ENCODE data around the gene PEPD. TPM values are rescaled to one million over a fixed set of nuclear protein-coding genes. Genes with fewer than 3 reads are reported as not detected.

Gene PEPD
- total RNA-seq, 1 donor from 2014 or later: 30.0 TPM

DNA sequence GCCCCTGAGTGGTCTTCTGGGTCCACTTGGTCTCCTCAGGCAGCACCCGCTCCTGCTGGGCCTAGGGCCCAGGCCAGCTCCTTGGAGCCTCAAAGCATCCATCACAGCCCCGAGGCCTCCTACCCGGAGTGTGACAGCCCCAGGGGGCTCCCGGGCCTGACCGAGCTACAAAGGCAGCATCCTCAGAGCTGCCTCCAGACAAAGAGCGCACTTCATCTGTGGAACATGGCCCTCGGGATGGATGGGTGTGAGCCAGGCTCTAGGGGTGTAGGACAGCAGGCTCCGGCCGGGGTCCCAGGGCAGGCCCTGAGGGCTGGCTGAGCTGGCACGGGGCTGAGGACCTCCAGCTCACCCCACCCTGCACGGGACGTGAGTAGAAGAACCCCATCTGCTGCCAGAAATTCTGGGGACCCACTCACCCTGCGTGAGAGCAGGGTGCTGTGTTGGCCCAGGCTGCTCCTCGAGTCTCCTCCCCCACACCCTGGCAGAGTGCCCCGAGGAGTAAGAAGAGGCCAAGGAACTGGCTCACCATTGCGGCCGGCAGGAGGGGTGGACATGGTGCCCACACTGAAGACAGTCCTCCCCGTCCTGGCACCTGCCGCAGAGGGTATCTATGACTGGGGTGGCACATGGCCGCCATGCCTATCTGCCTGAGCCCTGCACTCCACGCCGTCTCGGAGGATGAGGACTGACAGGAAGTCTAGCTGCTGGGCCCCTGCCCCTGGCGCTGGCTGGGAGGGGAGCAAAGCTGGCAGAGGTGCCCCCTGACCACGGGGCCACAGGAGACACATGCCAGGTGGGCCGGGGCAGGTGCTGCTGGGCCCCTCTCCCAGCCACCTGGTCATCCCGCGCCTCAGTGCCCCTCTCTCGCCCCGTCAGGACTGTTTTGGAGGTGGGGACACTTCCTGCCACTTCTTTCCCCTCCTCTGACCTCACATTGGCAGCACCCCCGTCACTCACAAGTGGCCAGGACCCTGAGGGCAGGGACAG is 125.7 kb downstream of the PEPD start:
- H3K9me3 ChIP-seq (replicated peaks): no peaks in the 10 kb centered on the region
- H3K4me3 ChIP-seq: no peak overlapping the region
- no peaks in the 10 kb centered on the region for H3K27me3 ChIP-seq (ENCODE audit: low read depth)
- DNase-seq: peak; percentile 59
- H3K4me1 ChIP-seq: peaks cover 72% of the 10 kb centered on the region
- TF ChIP-seq, protein P1, sequence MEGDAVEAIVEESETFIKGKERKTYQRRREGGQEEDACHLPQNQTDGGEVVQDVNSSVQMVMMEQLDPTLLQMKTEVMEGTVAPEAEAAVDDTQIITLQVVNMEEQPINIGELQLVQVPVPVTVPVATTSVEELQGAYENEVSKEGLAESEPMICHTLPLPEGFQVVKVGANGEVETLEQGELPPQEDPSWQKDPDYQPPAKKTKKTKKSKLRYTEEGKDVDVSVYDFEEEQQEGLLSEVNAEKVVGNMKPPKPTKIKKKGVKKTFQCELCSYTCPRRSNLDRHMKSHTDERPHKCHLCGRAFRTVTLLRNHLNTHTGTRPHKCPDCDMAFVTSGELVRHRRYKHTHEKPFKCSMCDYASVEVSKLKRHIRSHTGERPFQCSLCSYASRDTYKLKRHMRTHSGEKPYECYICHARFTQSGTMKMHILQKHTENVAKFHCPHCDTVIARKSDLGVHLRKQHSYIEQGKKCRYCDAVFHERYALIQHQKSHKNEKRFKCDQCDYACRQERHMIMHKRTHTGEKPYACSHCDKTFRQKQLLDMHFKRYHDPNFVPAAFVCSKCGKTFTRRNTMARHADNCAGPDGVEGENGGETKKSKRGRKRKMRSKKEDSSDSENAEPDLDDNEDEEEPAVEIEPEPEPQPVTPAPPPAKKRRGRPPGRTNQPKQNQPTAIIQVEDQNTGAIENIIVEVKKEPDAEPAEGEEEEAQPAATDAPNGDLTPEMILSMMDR (IDR thresholded peaks at IDR 0.05; ENCODE audit: borderline replicate concordance): no peak
- H3K36me3 ChIP-seq: no peaks in the 10 kb centered on the region
- intact Hi-C loops (cut with micrococcal nuclease): no loop called here
- H3K27ac ChIP-seq (replicated peaks): peak overlapping the region; percentile 63

DNA sequence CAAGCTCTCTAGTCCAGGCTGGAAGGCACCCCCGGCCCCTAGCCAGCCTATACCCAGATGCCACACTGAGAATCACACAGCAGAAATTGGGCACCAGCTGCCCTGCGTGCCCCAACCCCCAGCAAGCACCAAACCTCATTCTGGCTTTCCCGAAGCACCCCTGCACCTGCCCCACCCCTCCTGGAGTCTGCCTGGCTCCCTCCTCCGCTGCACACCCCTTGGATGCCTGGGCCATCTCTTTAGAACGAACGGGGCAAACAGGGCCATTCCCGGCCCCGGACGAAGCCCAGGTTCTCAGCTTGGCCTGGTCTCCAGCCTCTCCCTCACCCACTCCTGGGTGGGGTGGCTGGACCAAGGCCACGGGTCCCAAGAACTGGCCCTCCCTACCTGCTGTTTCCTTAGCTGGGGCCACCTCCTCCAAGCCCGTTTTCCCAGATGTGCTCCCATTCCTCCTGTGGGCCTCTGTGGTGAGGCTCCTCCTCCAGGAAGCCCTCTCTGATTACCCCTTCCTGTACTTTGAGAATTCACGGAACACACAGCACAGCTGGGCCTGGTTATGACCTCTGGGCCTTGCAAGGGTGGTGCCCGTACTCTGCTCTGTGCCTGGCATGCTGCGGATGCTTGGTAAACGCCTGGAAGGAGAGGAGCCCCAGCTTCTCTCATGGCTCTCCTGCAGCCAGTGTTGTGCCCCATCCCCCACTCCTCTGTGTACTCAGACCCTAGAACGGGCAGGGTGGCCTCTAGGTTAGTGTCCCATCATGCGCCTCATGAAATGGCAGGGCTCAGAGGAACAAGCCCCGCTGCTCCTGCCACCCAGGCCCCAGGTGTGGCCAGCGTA is 126.6 kb downstream of the PEPD start:
- TF ChIP-seq, protein P1 (IDR thresholded peaks at IDR 0.05; ENCODE audit: borderline replicate concordance): no peak
- Histone ChIP-seq H3K27me3 (ENCODE audit: low read depth) (no peaks in the 10 kb centered on the region), H3K4me3 (peak overlapping the region; percentile 9), H3K4me1 (peaks cover 81% of the 10 kb centered on the region), H3K27ac (replicated peaks) (peak overlapping the region; percentile 63), H3K9me3 (replicated peaks) (no peaks in the 10 kb centered on the region), H3K36me3 (no peaks in the 10 kb centered on the region)
- intact Hi-C loops (cut with micrococcal nuclease): no loop called here
- peak; percentile 13 for DNase-seq

GRCh38 chr19:33394006-33394722 is 127.4 kb downstream of the PEPD start:
- peaks cover 89% of the 10 kb centered on the region for H3K4me1 ChIP-seq
- TF ChIP-seq, protein P1 (IDR thresholded peaks at IDR 0.05; ENCODE audit: borderline replicate concordance): no peak
- H3K4me3 ChIP-seq: peak overlapping the region; percentile 9
- peak overlapping the region; percentile 63 for H3K27ac ChIP-seq (replicated peaks)
- no peaks in the 10 kb centered on the region for H3K27me3 ChIP-seq (ENCODE audit: low read depth)
- intact Hi-C loops (cut with micrococcal nuclease): no loop called here
- no peaks in the 10 kb centered on the region for H3K9me3 ChIP-seq (replicated peaks)
- peak; percentile 57 for DNase-seq
- H3K36me3 ChIP-seq: no peaks in the 10 kb centered on the region

DNA sequence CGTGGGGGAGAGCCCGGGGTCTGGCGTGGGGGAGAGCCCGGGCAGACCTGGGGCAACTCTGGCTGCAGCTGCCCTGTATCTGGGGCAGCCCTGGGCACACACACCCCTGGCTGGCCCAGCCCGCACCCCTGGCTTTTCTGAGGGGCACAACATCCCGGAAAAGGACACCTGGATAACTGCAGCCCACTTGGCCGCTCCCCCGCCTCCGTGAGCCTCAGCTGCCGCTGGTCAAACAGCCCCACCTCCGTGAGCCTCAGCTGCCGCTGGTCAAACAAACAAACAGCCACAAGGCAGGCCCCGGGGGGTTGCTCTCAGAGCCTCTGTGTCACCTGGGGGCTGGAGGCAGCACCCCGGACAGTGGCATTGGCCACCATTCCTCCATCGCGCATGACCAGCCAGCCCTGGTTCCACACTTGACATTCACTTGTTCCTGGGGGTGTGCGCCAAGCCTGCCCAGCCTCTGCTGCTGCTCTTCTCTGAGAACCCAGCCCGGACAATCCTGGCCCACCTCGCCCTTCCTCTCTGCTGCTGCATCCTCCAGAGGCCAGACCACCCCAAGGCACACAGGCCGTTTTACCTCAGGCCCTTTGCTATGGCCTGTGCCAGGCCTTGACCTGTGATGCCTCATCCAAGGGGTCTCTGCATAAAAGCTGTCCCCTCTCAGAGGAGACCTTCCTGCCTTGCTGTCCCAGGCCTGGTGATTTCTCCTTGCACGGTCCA is 128.1 kb downstream of the PEPD start:
- Histone ChIP-seq H3K27ac (replicated peaks) (peak overlapping the region; percentile 63), H3K27me3 (ENCODE audit: low read depth) (no peaks in the 10 kb centered on the region), H3K4me3 (no peak overlapping the region), H3K36me3 (no peaks in the 10 kb centered on the region), H3K9me3 (replicated peaks) (no peaks in the 10 kb centered on the region), H3K4me1 (peaks cover 96% of the 10 kb centered on the region)
- TF ChIP-seq, protein P1 (IDR thresholded peaks at IDR 0.05; ENCODE audit: borderline replicate concordance): no peak
- peak; percentile 16 for DNase-seq
- intact Hi-C loops (cut with micrococcal nuclease): no loop called here

Measured in left ventricle myocardium inferior (tissue), 1 donor.